ENCODE measurements around the gene CHST1. TPM values are rescaled to one million over a fixed set of nuclear protein-coding genes. Genes with fewer than 3 reads are reported as not detected.

The CHST1 gene
- total RNA-seq, 1 donor from 2014 or later, result not detected

GRCh38 chr11:45658292-45658991, 7.0 kb downstream of the CHST1 start:
- intact Hi-C loops (cut with micrococcal nuclease), result no loop called here
- H3K27ac Mint-ChIP-seq, result no peak overlapping the region
- ATAC-seq (ENCODE audit: low read depth) (no peak), DNase-seq (no peak)
- peaks cover 3% of the 10 kb centered on the region for H3K4me1 Mint-ChIP-seq
- H3K9me3 Mint-ChIP-seq, result no peaks in the 10 kb centered on the region
- ChIA-PET POLR2A (interaction anchor here (0.6 kb wide), 1 partner anchor 147 kb away, joined by 4 read pairs; no protein-coding TSS in a partner anchor), CTCF (interaction anchor here (1.1 kb wide), 1 partner anchor 287 kb away, joined by 4 read pairs; no protein-coding TSS in a partner anchor)
- H3K36me3 Mint-ChIP-seq (ENCODE audit: low read depth), result no peaks in the 10 kb centered on the region
- no peak for TF ChIP-seq CTCF (IDR thresholded peaks at IDR 0.05)
- H3K4me3 Mint-ChIP-seq, result no peak overlapping the region
- peaks cover 44% of the 10 kb centered on the region for H3K27me3 Mint-ChIP-seq

- DNase-seq (no peak), ATAC-seq (ENCODE audit: low read depth) (no peak)
- TF ChIP-seq CTCF (IDR thresholded peaks at IDR 0.05), result no peak
- Mint-ChIP-seq H3K36me3 (ENCODE audit: low read depth) (no peaks in the 10 kb centered on the region), H3K27me3 (peaks cover 37% of the 10 kb centered on the region), H3K9me3 (no peaks in the 10 kb centered on the region), H3K4me3 (no peak overlapping the region), H3K27ac (no peak overlapping the region), H3K4me1 (peaks cover 3% of the 10 kb centered on the region)
- ChIA-PET POLR2A (interaction anchor here (0.6 kb wide), 1 partner anchor 148 kb away, joined by 4 read pairs; no protein-coding TSS in a partner anchor), CTCF (interaction anchor here (4.3 kb wide), 1 partner anchor 287 kb away, joined by 32 read pairs; no protein-coding TSS in a partner anchor)
- intact Hi-C loops (cut with micrococcal nuclease), result no loop called here
Observed at GRCh38 chr11:45657496-45658260, 7.7 kb downstream of the CHST1 start.

GRCh38 chr11:45655831-45656230, 9.6 kb downstream of the CHST1 start:
- CTCF ChIA-PET, result interaction anchor here (1.4 to 4.3 kb wide), 2 partner anchors 285 to 545 kb away, joined by 4 to 32 read pairs; no protein-coding TSS in a partner anchor
- H3K27me3 Mint-ChIP-seq, result peaks cover 32% of the 10 kb centered on the region
- no peaks in the 10 kb centered on the region for H3K9me3 Mint-ChIP-seq
- no peak overlapping the region for H3K4me3 Mint-ChIP-seq
- POLR2A ChIA-PET, result no interaction called here
- no peak for TF ChIP-seq CTCF (IDR thresholded peaks at IDR 0.05)
- intact Hi-C loops (cut with micrococcal nuclease), result loop anchor here (1.0 kb wide), 2 partner anchors 316 to 546 kb away; no protein-coding TSS in a partner anchor
- H3K27ac Mint-ChIP-seq, result no peak overlapping the region
- H3K36me3 Mint-ChIP-seq (ENCODE audit: low read depth), result no peaks in the 10 kb centered on the region
- H3K4me1 Mint-ChIP-seq, result peaks cover 3% of the 10 kb centered on the region
- ATAC-seq (ENCODE audit: low read depth) (no peak), DNase-seq (no peak)

- Mint-ChIP-seq H3K4me3 (no peak overlapping the region), H3K27ac (no peak overlapping the region)
Observed at GRCh38 chr11:45655347-45655756, 10.1 kb downstream of the CHST1 start.

More at GRCh38 chr11:45655347-45655756, 10.1 kb downstream of the CHST1 start:
- POLR2A ChIA-PET, result no interaction called here
- intact Hi-C loops (cut with micrococcal nuclease), result loop anchor here (1.0 kb wide), 2 partner anchors 315 to 545 kb away; no protein-coding TSS in a partner anchor
- no peak for TF ChIP-seq CTCF (IDR thresholded peaks at IDR 0.05)
- DNase-seq (peak; percentile 44), ATAC-seq (ENCODE audit: low read depth) (peak; percentile 56)
- CTCF ChIA-PET, result interaction anchor here (1.1 to 4.3 kb wide), 7 partner anchors 11 to 545 kb away, joined by 3 to 32 read pairs (median 5); no protein-coding TSS in a partner anchor
- H3K4me1 Mint-ChIP-seq, result peaks cover 3% of the 10 kb centered on the region
- H3K9me3 Mint-ChIP-seq, result no peaks in the 10 kb centered on the region
- peaks cover 32% of the 10 kb centered on the region for H3K27me3 Mint-ChIP-seq
- no peaks in the 10 kb centered on the region for H3K36me3 Mint-ChIP-seq (ENCODE audit: low read depth)
